Raji (cell line): Measurements from ENCODE around the gene APLP1.

Source experiments
- POLR2A ChIP-seq: IDR thresholded peaks from 2 replicates; pipeline ENCODE4 v1.6.1; 2011; ENCODE audit warnings: low read depth, low read length, control low read depth; ENCODE audit not compliant: insufficient read depth

APLP1 gene

DNA sequence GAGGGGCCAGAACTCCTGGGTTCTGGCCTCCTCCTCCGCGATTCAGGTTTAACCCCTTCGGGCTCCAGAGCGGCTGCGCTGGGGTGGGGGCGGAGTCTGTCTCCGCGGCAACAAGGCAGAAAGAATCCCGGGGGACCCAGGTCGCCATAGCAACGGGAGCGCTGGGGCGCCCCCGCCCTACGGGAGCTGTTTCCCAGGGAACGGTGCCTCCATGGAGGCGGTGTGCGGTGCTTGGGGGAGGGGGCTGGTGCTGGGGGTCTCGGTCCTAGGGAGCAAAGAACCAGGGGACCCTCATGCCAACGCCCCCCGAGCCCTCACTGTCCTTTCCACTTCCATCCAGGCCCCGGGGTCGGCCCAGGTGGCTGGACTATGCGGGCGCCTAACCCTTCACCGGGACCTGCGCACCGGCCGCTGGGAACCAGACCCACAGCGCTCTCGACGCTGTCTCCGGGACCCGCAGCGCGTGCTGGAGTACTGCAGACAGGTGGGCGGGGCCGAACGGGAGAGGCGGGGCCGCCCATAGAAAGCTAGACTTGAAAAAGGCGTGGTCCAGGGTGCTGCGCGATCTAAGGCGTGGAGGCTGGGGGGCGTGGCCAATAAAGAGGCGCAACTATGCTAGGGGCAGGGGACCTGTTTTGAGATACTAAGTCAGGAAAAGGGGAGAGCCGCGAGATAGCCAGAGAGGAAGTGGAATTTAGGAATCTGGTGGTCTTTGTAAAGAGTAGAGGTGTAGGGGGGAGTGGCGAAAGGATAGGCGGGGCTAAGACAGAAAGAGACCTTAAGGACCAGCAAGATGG is 1.2 kb downstream of the APLP1 start:
- TF ChIP-seq POLR2A: no peak

DNA sequence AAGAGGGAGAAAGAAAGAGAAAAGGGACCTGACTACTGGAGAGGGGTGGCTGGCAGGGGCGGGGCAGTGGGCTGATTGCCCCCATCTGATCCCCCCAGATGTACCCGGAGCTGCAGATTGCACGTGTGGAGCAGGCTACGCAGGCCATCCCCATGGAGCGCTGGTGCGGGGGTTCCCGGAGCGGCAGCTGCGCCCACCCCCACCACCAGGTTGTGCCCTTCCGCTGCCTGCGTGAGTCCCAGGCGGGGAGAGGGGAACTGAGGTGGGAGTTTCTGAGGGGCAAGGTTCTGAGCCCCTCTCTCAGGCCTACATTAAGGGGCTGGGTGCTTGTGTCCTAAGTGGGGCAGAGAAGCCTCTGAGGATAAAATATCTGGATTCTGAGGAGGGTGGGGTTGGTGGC is 2.4 kb downstream of the APLP1 start:
- no peak for TF ChIP-seq POLR2A

DNA sequence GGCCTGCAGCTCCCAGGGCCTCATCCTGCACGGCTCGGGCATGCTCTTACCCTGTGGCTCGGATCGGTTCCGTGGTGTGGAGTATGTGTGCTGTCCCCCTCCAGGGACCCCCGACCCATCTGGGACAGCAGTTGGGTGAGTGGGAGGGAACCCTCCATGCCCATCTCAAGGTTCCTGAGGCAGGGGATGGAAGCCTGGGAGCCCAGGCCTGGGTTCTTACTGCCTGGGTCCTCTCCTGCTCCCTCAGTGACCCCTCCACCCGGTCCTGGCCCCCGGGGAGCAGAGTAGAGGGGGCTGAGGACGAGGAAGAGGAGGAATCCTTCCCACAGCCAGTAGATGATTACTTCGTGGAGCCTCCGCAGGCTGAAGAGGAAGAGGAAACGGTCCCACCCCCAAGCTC is 3.2 kb downstream of the APLP1 start:
- no peak for TF ChIP-seq POLR2A

DNA sequence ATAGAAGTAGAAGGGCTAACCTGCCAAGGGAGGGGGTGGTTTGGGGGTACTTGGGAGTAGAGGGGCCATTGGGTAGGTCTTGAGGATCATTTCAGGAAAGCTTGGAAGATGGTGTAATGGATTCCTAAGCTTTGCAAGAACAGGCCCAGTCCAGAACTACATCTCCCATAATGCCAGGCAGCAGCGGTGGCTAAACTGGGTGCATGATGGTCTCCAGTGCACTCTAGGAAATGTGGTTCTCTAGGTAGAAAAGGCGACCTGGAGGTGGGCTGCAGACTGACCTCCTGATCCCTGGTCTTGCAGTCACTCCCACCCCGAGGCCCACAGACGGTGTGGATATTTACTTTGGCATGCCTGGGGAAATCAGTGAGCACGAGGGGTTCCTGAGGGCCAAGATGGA is 3.8 kb downstream of the APLP1 start:
- no peak for TF ChIP-seq POLR2A

DNA sequence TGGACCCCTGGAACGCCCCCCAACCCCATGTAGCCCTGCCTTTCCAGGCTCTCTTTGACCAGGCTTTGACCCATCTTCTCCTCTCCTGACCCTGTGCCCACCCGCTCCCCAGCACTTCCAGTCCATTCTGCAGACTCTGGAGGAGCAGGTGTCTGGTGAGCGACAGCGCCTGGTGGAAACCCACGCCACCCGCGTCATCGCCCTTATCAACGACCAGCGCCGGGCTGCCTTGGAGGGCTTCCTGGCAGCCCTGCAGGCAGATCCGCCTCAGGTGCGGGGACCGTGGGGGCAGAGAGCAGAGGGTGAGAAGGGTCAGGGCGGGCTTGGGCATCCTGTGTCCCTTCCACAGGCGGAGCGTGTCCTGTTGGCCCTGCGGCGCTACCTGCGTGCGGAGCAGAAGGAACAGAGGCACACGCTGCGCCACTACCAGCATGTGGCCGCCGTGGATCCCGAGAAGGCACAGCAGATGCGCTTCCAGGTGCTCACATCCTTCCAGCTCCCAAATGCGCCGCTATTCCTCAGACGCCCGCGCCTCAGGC is 6.1 kb downstream of the APLP1 start:
- no peak for TF ChIP-seq POLR2A

DNA sequence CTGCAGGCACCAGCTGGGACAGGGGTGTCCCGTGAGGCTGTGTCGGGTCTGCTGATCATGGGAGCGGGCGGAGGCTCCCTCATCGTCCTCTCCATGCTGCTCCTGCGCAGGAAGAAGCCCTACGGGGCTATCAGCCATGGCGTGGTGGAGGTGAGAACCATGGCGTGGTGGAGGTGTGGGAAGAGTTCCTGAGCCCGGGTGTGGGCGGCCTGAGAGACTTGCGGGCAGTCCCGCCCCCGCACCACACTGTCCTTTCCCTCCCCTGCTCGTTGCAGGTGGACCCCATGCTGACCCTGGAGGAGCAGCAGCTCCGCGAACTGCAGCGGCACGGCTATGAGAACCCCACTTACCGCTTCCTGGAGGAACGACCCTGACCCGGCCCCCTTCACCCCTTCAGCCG is 10.7 kb downstream of the APLP1 start:
- TF ChIP-seq POLR2A: no peak

DNA sequence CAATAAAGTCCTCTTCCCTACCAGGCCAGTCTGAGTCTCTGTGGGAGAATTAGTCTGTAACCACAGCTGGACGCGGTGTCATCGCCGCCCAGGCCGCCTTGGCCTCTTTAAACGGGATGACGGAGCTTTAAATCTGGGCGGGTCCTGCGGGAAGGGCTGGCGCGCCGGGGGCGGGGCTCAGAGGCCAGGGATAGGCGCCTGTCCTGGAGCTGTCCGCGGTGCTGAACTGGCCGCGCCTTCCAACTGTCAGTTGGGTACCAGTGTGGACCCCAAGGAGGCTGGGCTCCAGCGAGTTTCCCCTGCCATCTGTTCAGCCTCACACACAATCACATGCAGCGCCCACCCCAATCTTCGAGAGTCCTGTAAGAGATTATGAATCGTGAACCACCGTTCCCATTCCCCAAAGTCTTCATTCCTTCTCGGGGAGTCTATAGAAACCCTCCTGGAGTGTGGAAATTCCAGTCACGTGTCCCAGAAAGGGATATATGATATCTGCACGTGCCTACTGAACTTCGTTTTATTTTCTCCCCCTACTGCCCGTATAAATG is 11.5 kb downstream of the APLP1 start:
- no peak for TF ChIP-seq POLR2A

DNA sequence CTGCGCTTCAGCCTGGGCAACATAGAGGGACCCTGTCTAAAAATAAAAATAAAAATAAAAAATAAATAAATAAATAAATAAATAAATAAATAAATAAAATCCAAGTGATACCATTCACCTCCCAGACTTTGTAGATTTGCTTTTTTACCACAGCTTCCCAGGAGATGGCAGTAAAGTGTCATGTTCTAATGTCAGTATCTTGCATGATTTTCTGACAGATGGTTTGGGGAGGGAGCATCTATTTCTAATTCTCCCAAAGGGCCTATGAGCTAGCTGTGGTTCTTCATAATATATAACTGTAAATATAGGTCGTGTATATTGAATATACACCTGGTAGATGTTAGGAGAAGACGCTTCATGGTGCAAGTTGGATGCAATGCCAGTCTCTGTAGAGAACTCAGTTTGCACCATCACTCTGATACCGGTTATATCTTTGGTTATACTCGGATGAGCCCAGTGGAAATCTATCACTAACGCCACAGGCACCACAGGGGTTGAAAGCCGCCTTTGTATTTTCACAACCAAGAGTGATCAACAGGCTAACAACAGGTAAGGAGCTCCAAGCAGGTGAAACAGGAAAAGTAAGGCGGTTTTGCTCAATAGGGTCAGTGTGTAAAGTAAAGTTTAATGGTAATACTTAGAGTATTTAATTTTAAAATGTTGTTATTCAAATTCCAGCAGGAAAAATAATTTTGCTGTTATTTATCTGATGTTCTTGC is 13.9 kb downstream of the APLP1 start:
- no peak for TF ChIP-seq POLR2A

DNA sequence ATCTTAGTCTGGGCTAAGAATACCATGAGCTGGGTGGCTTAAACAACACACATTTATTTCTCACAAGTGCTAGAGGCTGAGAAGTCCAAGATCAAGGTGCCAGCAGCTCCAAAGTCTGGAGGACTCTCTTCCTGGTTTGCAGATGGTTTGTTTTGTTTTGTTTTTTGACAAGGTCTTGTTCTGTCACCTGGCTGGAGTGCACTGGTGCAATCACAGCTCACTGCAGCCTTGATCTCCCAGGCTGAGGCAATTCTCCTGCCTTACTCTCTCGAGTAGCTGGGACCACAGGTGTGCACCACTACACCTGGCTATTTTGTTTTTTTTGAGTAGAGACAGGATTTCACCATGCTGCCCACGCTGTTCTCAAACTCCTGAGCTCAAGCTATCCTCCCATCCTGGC is 15.5 kb downstream of the APLP1 start:
- peak; percentile 24; the same call in 1 of the 2 replicates for TF ChIP-seq POLR2A

DNA sequence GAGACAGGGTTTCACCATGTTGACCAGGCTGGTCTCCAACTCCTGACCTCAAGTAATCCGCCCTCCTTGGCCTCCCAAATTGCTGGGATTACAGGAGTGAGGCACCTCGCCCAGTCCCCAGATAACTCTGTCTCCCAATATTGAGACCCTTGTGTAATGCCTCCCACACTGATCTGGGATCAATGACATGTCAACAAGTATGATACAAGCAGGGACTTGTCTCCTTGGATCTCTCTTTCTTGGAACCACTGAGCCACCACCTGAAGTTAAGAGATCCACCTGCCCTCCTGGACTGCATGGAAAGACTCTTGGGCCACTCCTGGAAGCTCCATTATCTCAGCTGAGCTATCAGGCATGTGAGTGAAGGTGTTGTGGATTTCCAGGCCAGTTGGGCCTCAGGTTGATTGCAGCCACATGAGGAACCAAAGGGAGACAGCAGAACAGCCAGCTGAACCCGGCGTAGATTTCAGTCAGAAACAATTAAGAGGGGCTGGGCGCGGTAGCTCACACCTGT is 16.9 kb downstream of the APLP1 start:
- 0 out of 2 replicates have a peak, but pooled peaks have one; percentile 15 for TF ChIP-seq POLR2A

DNA sequence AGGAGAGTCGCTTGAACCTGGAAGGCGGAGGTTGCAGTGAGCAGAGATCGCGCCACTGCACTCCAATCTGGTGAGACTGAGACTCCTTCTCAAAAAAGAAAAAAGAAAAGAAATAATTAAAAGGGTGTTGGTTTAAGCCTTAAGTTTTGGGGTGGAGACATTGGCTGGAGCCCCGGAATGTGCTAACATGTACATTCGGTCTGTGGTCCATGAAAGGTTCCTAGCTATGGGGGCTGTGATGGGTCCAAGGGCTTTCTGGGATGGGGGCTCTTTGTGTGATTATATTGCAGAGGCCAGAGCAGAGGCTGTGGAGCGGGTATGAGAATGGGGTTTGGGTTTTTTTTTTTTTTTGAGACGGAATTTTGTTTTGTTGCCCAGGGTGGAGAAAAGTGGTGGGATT is 17.5 kb downstream of the APLP1 start:
- TF ChIP-seq POLR2A: no peak

DNA sequence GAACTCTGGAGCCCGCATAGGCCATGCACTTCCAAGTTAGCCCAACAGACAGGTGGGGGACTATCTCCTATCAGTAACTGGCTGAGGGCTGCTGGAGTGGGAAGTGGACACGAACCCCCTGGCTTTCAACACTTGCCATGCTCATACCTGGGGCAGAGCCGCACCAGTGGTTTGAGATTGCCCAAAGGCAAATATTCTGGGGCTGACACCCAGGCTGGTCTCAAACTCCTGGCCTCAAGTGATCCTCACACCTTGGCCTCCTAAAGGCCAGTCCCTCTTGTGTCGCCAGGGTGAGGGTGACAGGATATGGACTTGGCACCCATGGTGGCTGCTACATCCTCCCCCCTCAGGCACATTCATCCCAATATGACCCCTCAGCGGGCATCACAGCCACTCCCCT is 18.8 kb downstream of the APLP1 start:
- TF ChIP-seq POLR2A: no peak

DNA sequence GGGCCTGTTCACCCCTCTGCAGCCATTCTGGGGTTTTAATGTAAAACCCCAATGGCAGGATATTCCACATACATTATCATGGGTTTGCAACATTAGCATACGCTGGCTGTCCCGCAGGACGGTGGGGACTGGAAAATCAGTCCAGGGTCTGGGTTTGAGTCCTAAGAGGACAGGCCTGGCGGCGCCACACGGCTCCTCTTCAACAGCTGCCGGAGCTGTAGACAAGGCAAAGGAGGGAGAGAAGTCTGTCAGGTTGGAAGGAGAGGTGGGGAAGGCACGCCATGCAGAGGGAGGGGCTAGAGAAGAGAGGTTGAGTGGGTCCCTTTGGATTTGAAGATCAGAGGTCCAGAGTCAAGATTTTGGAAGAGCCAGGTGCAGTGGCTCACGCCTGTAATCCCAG is 20.0 kb downstream of the APLP1 start:
- no peak for TF ChIP-seq POLR2A

DNA sequence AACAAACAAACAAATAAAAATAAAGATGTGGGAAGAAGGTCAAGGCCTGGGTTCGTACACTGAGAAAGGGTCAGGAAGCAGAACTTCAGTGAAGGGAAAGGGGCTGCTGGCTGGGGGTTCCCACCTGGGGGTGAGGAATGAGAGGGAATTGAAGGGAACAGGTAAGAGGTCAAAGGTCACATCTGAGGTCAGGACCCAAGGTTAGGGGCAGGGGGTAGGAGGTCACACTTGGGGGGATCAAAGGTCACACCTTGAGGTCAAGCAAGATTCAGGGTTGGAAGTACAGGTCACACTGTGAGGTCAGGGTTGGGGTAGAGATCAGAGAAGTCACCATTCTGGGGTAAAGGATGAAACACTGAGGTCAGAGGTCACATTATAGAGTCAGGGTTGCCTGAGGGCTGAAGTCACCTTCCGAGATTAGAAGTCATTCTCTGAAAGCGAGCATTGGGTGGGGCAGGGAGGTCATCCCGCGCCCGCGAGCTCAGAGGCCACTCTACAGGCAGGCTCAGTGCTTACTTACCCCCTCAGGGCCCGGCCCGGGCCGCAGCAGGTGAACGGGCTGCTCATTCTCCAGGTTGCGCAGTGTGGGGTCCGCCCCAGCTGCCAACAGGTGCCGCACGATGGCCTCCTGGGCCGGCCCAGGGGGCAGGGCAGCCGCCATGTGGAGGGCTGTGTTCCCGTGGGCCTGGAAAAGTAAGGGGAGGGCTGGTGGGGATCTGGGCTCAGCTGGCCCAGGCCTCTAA is 21.2 kb downstream of the APLP1 start:
- TF ChIP-seq POLR2A: no peak

DNA sequence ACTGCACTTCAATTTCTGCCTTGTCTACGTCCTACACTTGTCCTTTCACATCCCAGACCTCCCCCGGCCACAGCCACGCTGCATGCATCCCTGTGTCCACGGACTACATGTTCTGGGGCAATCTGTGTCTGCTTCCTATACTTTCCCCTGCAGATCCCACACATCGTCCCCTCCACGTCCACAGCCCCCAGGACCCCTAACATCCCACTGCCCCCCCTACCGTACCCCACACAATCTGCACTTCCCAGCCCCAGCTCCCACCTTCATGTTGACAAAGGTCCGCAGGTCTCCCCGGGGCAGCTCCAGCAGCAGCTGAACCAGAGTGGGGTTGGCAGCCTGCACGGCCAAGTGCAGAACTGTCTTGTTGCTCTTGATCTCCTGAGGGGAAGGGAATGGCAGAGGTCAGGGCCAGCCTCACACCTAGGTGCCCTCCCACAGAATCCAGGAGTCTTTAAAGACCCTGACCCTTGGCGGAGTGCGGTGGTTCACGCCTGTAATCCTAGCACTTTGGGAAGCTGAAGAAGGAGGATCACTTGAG is 21.8 kb downstream of the APLP1 start:
- TF ChIP-seq POLR2A: no peak
